ENCODE data around the gene MEF2C. TPM values are rescaled to one million over a fixed set of nuclear protein-coding genes. Genes with fewer than 3 reads are reported as not detected.

Gene MEF2C
- total and polyA plus RNA-seq, 2 of the 13 experiments (the other 11 are each of a cell fraction or from before 2014, with no cell fraction given): 0.02 TPM; not detected in 1

DNA sequence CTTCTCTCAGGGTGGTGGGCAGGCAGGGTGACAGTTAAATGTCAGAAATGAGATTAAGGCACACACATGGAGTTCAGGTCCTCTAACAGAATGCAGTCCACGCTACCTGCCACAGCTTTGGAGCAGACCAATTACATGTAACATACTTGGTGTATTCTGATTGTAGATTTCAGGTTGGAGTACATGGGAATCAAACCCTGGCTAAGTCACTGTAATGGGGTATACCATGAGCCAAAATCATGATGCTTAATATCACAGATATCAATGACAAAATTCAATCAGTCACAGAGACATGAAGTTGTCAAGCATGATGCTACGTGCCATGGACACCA, 48.9 kb downstream of the MEF2C start:
- CTCF ChIA-PET (ENCODE audit: low intra/inter-chr PET ratio, low total read pairs): no interaction called here
- FAIRE-seq (no peak), ATAC-seq (no peak), DNase-seq (ENCODE audit: low spot score) (no peak)
- no TSS peak for BruUV-seq (replicated peaks)
- POLR2A ChIA-PET: no interaction called here
- H3K4me3 ChIP-seq (replicated peaks in 1 of 3; ENCODE audit: insufficient read depth in 1 of 3, low read depth in 2 of 3, low read length in 3 of 3): no peak overlapping the region
- H3K9ac ChIP-seq (ENCODE audit: insufficient read depth, low read depth, low read length): no peak overlapping the region
- no peak overlapping the region for H2AFZ ChIP-seq (ENCODE audit: low read length)
- H3K9me3 ChIP-seq (ENCODE audit: low read length): no peaks in the 10 kb centered on the region
- 7% methylated on average over 2 of the region's 2 CpGs for WGBS (ENCODE audit: low lambda C conversion rate)
- no peak overlapping the region for H3K4me2 ChIP-seq (ENCODE audit: low read depth, low read length)
- H3K36me3 ChIP-seq (replicated peaks in 1 of 2; ENCODE audit: control insufficient read depth in 1 of 2, insufficient read depth in 2 of 2, low read length in 2 of 2): no peaks in the 10 kb centered on the region
- H3K27me3 ChIP-seq (ENCODE audit: control insufficient read depth in 1 of 2, insufficient read depth in 2 of 2, low read length in 2 of 2): no peaks in the 10 kb centered on the region
- no peak for TF ChIP-seq ZNF20 (CRISPR knock-in tag; IDR thresholded peaks at IDR 0.05)
- H3K79me2 ChIP-seq (ENCODE audit: insufficient read depth, low read length): no peaks in the 10 kb centered on the region
- no peaks in the 10 kb centered on the region for H4K20me1 ChIP-seq (ENCODE audit: insufficient read depth, low read length)
- intact Hi-C loops (cut with micrococcal nuclease; ENCODE audit: unreplicated experiment): no loop called here
- no peak overlapping the region for H3K27ac ChIP-seq (ENCODE audit: extremely low read length, insufficient read depth, low read length)
- H3K4me1 ChIP-seq (ENCODE audit: insufficient read depth, low read length): no peaks in the 10 kb centered on the region
- in situ Hi-C loops (cut with HindIII; ENCODE audit: extremely low pct_ligation_motif_present, low pct_unique_long_range_greater_than_20kb): no loop called here

DNA sequence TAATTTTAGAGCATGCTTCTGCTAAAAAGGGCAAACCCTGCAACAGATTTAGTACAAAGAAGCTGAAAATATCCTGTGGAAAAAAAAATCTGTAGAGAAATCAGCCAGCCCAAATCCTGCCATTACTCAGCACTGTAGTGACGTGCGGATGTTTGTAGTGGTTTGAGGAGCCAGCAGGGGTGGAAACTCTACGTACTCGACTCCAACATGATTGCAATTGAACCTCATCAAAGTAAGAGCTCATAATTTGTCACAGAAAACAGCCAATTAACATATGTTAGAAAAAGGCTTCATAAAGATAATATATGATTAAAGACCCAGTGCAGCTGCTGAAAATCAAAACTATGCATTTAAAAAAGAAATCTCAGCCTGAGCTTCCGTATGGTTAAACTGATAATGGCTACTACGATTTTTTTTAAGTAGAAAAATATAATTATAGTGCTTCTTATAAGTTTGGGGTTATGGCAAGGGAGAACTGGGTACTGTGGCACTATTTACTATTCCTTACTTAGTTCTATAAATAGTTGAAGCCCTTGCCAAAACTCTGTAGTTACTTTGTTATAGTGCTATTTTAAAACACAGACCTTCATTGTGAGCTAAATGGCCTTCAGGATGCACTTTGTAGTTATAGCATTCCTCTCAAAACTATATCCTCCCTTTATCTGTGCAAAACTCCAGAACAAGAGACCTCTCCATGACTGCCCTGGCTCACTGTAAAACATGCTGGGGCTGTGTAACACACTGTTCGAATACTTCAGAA, 49.4 kb downstream of the MEF2C start:
- BruUV-seq (replicated peaks): no TSS peak
- Histone ChIP-seq H3K36me3 (replicated peaks in 1 of 2; ENCODE audit: control insufficient read depth in 1 of 2, insufficient read depth in 2 of 2, low read length in 2 of 2) (no peaks in the 10 kb centered on the region), H3K4me3 (replicated peaks in 1 of 3; ENCODE audit: insufficient read depth in 1 of 3, low read depth in 2 of 3, low read length in 3 of 3) (no peak overlapping the region), H3K27me3 (ENCODE audit: control insufficient read depth in 1 of 2, insufficient read depth in 2 of 2, low read length in 2 of 2) (no peaks in the 10 kb centered on the region), H3K9me3 (ENCODE audit: low read length) (no peaks in the 10 kb centered on the region), H3K4me1 (ENCODE audit: insufficient read depth, low read length) (no peaks in the 10 kb centered on the region), H3K27ac (ENCODE audit: extremely low read length, insufficient read depth, low read length) (no peak overlapping the region), H2AFZ (ENCODE audit: low read length) (no peak overlapping the region), H4K20me1 (ENCODE audit: insufficient read depth, low read length) (no peaks in the 10 kb centered on the region), H3K79me2 (ENCODE audit: insufficient read depth, low read length) (no peaks in the 10 kb centered on the region), H3K4me2 (ENCODE audit: low read depth, low read length) (no peak overlapping the region), H3K9ac (ENCODE audit: insufficient read depth, low read depth, low read length) (no peak overlapping the region)
- POLR2A ChIA-PET: no interaction called here
- DNase-seq (ENCODE audit: low spot score) (no peak), ATAC-seq (no peak), FAIRE-seq (no peak)
- intact Hi-C loops (cut with micrococcal nuclease; ENCODE audit: unreplicated experiment) (no loop called here), in situ Hi-C loops (cut with HindIII; ENCODE audit: extremely low pct_ligation_motif_present, low pct_unique_long_range_greater_than_20kb) (no loop called here)
- WGBS (ENCODE audit: low lambda C conversion rate): 18% methylated on average over 7 of the region's 7 CpGs
- CTCF ChIA-PET (ENCODE audit: low intra/inter-chr PET ratio, low total read pairs): no interaction called here
- TF ChIP-seq ZFY (CRISPR knock-in tag; IDR thresholded peaks at IDR 0.05) (no peak), CHD2 (IDR thresholded peaks at IDR 0.05; ENCODE audit: low read depth, low read length) (no peak), ZNF510 (CRISPR knock-in tag; IDR thresholded peaks at IDR 0.05; ENCODE audit: low read depth) (no peak), PPARG (CRISPR knock-in tag; conservative IDR thresholded peaks at IDR 0.05) (no peak), ARID5B (CRISPR knock-in tag; IDR thresholded peaks at IDR 0.05) (no peak), ZNF766 (CRISPR knock-in tag; IDR thresholded peaks at IDR 0.05; ENCODE audit: borderline replicate concordance) (no peak), ZFP41 (CRISPR knock-in tag; IDR thresholded peaks at IDR 0.05; ENCODE audit: borderline replicate concordance) (no peak), SP2 (CRISPR knock-in tag; IDR thresholded peaks at IDR 0.05) (no peak), RCOR2 (CRISPR knock-in tag; IDR thresholded peaks at IDR 0.05) (no peak)
- TF ChIP-seq, protein P1, sequence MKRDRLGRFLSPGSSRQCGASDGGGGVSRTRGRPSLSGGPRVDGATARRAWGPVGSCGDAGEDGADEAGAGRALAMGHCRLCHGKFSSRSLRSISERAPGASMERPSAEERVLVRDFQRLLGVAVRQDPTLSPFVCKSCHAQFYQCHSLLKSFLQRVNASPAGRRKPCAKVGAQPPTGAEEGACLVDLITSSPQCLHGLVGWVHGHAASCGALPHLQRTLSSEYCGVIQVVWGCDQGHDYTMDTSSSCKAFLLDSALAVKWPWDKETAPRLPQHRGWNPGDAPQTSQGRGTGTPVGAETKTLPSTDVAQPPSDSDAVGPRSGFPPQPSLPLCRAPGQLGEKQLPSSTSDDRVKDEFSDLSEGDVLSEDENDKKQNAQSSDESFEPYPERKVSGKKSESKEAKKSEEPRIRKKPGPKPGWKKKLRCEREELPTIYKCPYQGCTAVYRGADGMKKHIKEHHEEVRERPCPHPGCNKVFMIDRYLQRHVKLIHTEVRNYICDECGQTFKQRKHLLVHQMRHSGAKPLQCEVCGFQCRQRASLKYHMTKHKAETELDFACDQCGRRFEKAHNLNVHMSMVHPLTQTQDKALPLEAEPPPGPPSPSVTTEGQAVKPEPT (CRISPR knock-in tag; IDR thresholded peaks at IDR 0.05; ENCODE audit: low read depth): no peak
